Measurements from ENCODE around the gene FBXO17. TPM values are rescaled to one million over a fixed set of nuclear protein-coding genes. Genes with fewer than 3 reads are reported as not detected.

Gene FBXO17
- polyA plus RNA-seq, 1 donor from 2014 or later = not detected

GRCh38 chr19:38977445-38978325, 2.1 kb upstream of the FBXO17 start:
- no peak overlapping the region for H3K27ac ChIP-seq (ENCODE audit: low read length)
- no peak overlapping the region for H2AFZ ChIP-seq (ENCODE audit: low read depth, low read length)
- H3K9me2 ChIP-seq (ENCODE audit: insufficient read depth, low read length) = no peaks in the 10 kb centered on the region
- TF ChIP-seq RAD21 (conservative IDR thresholded peaks at IDR 0.05) = no peak
- no peak for TF ChIP-seq MXI1 (conservative IDR thresholded peaks at IDR 0.05; ENCODE audit: poor library complexity, severe bottlenecking)
- TF ChIP-seq SMC3 (conservative IDR thresholded peaks at IDR 0.05; ENCODE audit: poor library complexity) = no peak
- no peak for TF ChIP-seq CTCF (IDR thresholded peaks at IDR 0.05; ENCODE audit: poor library complexity, severe bottlenecking)
- no peak for TF ChIP-seq REST (IDR thresholded peaks at IDR 0.05; ENCODE audit: borderline replicate concordance)
- no peak for TF ChIP-seq EZH2 (IDR thresholded peaks at IDR 0.05; ENCODE audit: borderline replicate concordance, insufficient read depth, low read length, poor library complexity, severe bottlenecking)
- no peak for TF ChIP-seq POLR2AphosphoS5 (IDR thresholded peaks at IDR 0.05)
- TF ChIP-seq TAF1 (IDR thresholded peaks at IDR 0.05; ENCODE audit: low read depth) = no peak
- TF ChIP-seq EP300 (conservative IDR thresholded peaks at IDR 0.05; ENCODE audit: poor library complexity, severe bottlenecking) = no peak
- H4K20me1 ChIP-seq (ENCODE audit: insufficient read depth) = no peaks in the 10 kb centered on the region
- no peaks in the 10 kb centered on the region for H3K36me3 ChIP-seq (ENCODE audit: insufficient read depth, low read length)
- H3K4me3 ChIP-seq (ENCODE audit: low read length) = no peak overlapping the region
- H3K4me2 ChIP-seq (ENCODE audit: low read length) = no peak overlapping the region
- peaks cover 17% of the 10 kb centered on the region for H3K27me3 ChIP-seq (ENCODE audit: insufficient read depth, low read depth, low read length)
- no peaks in the 10 kb centered on the region for H3K79me2 ChIP-seq (replicated peaks; ENCODE audit: insufficient read depth, low read length)
- no peaks in the 10 kb centered on the region for H3K9me3 ChIP-seq (ENCODE audit: low read length)
- H3K9ac ChIP-seq (ENCODE audit: low read length) = no peak overlapping the region
- no peaks in the 10 kb centered on the region for H3F3A ChIP-seq (ENCODE audit: insufficient read depth, low read length, poor library complexity, severe bottlenecking)

- Histone ChIP-seq H3K27me3 (ENCODE audit: insufficient read depth, low read depth, low read length) (peaks cover 17% of the 10 kb centered on the region), H4K20me1 (ENCODE audit: insufficient read depth) (no peaks in the 10 kb centered on the region), H3K79me2 (replicated peaks; ENCODE audit: insufficient read depth, low read length) (no peaks in the 10 kb centered on the region), H2AFZ (ENCODE audit: low read depth, low read length) (no peak overlapping the region), H3K27ac (ENCODE audit: low read length) (no peak overlapping the region), H3K9me2 (ENCODE audit: insufficient read depth, low read length) (no peaks in the 10 kb centered on the region), H3K9ac (ENCODE audit: low read length) (no peak overlapping the region), H3K36me3 (ENCODE audit: insufficient read depth, low read length) (no peaks in the 10 kb centered on the region), H3K9me3 (ENCODE audit: low read length) (no peaks in the 10 kb centered on the region), H3K4me2 (ENCODE audit: low read length) (no peak overlapping the region), H3K4me3 (ENCODE audit: low read length) (no peak overlapping the region), H3F3A (ENCODE audit: insufficient read depth, low read length, poor library complexity, severe bottlenecking) (no peaks in the 10 kb centered on the region)
- no peak for TF ChIP-seq EP300 (conservative IDR thresholded peaks at IDR 0.05; ENCODE audit: poor library complexity, severe bottlenecking)
- TF ChIP-seq POLR2AphosphoS5 (IDR thresholded peaks at IDR 0.05) = no peak
- TF ChIP-seq CTCF (IDR thresholded peaks at IDR 0.05; ENCODE audit: poor library complexity, severe bottlenecking) = no peak
- TF ChIP-seq RAD21 (conservative IDR thresholded peaks at IDR 0.05) = no peak
- no peak for TF ChIP-seq REST (IDR thresholded peaks at IDR 0.05; ENCODE audit: borderline replicate concordance)
- no peak for TF ChIP-seq EZH2 (IDR thresholded peaks at IDR 0.05; ENCODE audit: borderline replicate concordance, insufficient read depth, low read length, poor library complexity, severe bottlenecking)
- TF ChIP-seq SMC3 (conservative IDR thresholded peaks at IDR 0.05; ENCODE audit: poor library complexity) = no peak
- no peak for TF ChIP-seq MXI1 (conservative IDR thresholded peaks at IDR 0.05; ENCODE audit: poor library complexity, severe bottlenecking)
- no peak for TF ChIP-seq TAF1 (IDR thresholded peaks at IDR 0.05; ENCODE audit: low read depth)
Measured at GRCh38 chr19:38975861-38976271, 324 bp upstream of the FBXO17 start.

Data from neural cell (in vitro differentiated cells).